ENCODE data around the gene SP100. TPM values are rescaled to one million over a fixed set of nuclear protein-coding genes. Genes with fewer than 3 reads are reported as not detected.
"Not testable (repeated sequence)": the region's sequence is repeated elsewhere in the genome, so short reads cannot be mapped to it uniquely, and the experiment has no call there.

SP100 gene
- total and polyA plus RNA-seq, 2 donors, result 69.2 to 97.7 TPM

DNA sequence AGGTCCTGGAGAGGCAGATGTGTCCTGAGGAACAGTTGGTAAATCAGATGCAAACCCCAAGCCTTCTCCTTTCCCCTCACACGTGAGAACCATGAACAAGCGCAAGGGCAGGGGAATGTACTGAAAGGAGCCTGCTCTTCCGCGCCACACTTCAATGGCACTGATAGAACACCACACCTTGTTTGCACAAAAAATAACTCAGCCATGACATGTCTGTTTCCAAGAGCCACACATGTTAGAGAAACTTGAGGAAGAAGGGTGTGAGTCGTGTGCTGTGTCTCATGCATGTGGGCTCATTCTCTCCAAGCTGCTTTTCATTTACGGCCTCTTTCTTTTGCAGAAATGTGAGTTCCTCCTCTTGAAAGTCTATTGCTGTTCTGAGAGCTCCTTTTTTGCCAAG is 15.0 kb upstream of the SP100 start:
- peaks cover 9 to 23% of the 10 kb centered on the region in 2 donors for H3K36me3 ChIP-seq (ENCODE audit: control insufficient read depth in 2 of 2, insufficient read depth in 2 of 2, low read length in 1 of 2)
- not testable (repeated sequence) for H3K27me3 ChIP-seq (ENCODE audit: control insufficient read depth in 2 of 2, insufficient read depth in 1 of 2, low read length in 1 of 2); DNase-seq (ENCODE audit: low read depth in 6 of 9, low spot score in 9 of 9); H3K4me1 ChIP-seq (ENCODE audit: control insufficient read depth in 2 of 2, insufficient read depth in 2 of 2, low read length in 2 of 2); H3K27ac ChIP-seq (ENCODE audit: low read depth in 1 of 2, low read length in 1 of 2); H3K9me3 ChIP-seq (ENCODE audit: control insufficient read depth in 2 of 2, insufficient read depth in 1 of 2, low read length in 1 of 2); H3K4me3 ChIP-seq (ENCODE audit: low read length in 2 of 2)
- WGBS, result 95% methylated on average over 2 of the region's 6 CpGs

DNA sequence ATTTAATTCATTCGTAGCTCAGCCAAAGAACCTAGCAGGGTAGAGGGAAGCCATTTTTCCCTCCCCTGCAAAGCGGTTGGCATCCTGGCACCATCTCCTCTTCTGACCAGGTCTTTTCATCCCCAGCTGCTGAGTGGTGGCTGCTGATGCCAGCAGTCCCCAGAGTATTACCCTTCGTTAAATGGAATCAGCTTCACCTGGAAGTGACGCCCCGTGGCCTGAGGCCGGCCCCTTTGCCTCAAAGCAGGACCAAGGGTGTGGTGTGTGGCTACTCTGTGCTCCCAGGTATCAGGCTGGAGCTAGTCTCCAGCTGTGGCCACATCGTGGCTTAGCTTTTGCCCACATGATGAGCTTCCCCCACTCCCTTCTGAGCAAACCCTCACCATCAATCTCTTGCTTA is 12.3 kb upstream of the SP100 start:
- Histone ChIP-seq H3K4me3 (ENCODE audit: low read length in 2 of 2) (no peak overlapping the region), H3K36me3 (ENCODE audit: control insufficient read depth in 2 of 2, insufficient read depth in 2 of 2, low read length in 1 of 2) (peaks cover 8 to 16% of the 10 kb centered on the region in 2 donors), H3K27ac (ENCODE audit: low read depth in 1 of 2, low read length in 1 of 2) (no peak overlapping the region), H3K9me3 (ENCODE audit: control insufficient read depth in 2 of 2, insufficient read depth in 1 of 2, low read length in 1 of 2) (no peaks in the 10 kb centered on the region), H3K27me3 (ENCODE audit: control insufficient read depth in 2 of 2, insufficient read depth in 1 of 2, low read length in 1 of 2) (no peaks in the 10 kb centered on the region), H3K4me1 (ENCODE audit: control insufficient read depth in 2 of 2, insufficient read depth in 2 of 2, low read length in 2 of 2) (no peaks in the 10 kb centered on the region)
- WGBS, result 97% methylated on average over 7 of the region's 7 CpGs
- DNase-seq (ENCODE audit: low read depth in 6 of 9, low spot score in 9 of 9), result no peak

- no peaks in the 10 kb centered on the region for H3K27me3 ChIP-seq (ENCODE audit: control insufficient read depth in 2 of 2, insufficient read depth in 1 of 2, low read length in 1 of 2)
- no peak overlapping the region for H3K27ac ChIP-seq (ENCODE audit: low read depth in 1 of 2, low read length in 1 of 2)
- H3K36me3 ChIP-seq (ENCODE audit: control insufficient read depth in 2 of 2, insufficient read depth in 2 of 2, low read length in 1 of 2), result peaks cover 4 to 6% of the 10 kb centered on the region in 2 donors
- H3K4me3 ChIP-seq (ENCODE audit: low read length in 2 of 2), result no peak overlapping the region
- peaks cover 2% of the 10 kb centered on the region in 2 donors for H3K4me1 ChIP-seq (ENCODE audit: control insufficient read depth in 2 of 2, insufficient read depth in 2 of 2, low read length in 2 of 2)
- no peak for DNase-seq (ENCODE audit: low read depth in 6 of 9, low spot score in 9 of 9)
- H3K9me3 ChIP-seq (ENCODE audit: control insufficient read depth in 2 of 2, insufficient read depth in 1 of 2, low read length in 1 of 2), result no peaks in the 10 kb centered on the region
- WGBS, result 97% methylated on average over 3 of the region's 3 CpGs
These were observed 10.2 kb upstream of the SP100 start for GRCh38 chr2:230405824-230406223.

DNA sequence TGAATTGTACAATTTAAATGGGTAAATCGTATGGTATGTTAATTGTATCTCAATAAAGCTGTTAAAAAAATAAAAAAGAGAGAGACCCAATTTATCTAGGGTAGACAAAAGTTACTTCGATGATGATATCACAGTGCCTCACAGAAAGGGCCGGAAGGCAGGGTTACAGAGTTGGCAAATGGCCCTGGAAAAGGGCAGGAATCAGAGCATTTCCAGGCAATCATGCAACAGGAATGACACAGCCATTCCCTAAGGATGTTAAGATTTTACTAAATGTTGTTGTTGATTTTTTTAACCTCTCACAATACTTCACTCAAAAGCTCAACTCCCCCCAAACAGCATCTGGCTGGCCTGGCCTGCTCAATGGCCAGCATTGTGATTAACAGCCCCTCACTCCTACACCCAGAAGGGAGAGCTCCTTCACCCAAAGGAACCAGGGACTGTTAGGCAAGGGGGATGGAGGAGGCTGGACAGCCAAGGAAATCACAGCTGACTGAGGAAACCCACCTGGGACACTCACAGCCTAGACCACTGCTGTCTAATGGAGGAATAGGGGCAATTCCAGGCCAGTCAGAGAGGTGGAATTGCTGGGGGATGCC is 7.7 kb upstream of the SP100 start:
- 93% methylated on average over 3 of the region's 3 CpGs for WGBS
- no peak overlapping the region for H3K27ac ChIP-seq (ENCODE audit: low read depth in 1 of 2, low read length in 1 of 2)
- peaks cover 0 to 3% of the 10 kb centered on the region in 2 donors for H3K36me3 ChIP-seq (ENCODE audit: control insufficient read depth in 2 of 2, insufficient read depth in 2 of 2, low read length in 1 of 2)
- no peak overlapping the region for H3K4me3 ChIP-seq (ENCODE audit: low read length in 2 of 2)
- H3K4me1 ChIP-seq (ENCODE audit: control insufficient read depth in 2 of 2, insufficient read depth in 2 of 2, low read length in 2 of 2), result peaks cover 7 to 15% of the 10 kb centered on the region in 2 donors
- H3K9me3 ChIP-seq (ENCODE audit: control insufficient read depth in 2 of 2, insufficient read depth in 1 of 2, low read length in 1 of 2), result no peaks in the 10 kb centered on the region
- DNase-seq (ENCODE audit: low read depth in 6 of 9, low spot score in 9 of 9), result no peak
- peaks cover 0 to 2% of the 10 kb centered on the region in 2 donors for H3K27me3 ChIP-seq (ENCODE audit: control insufficient read depth in 2 of 2, insufficient read depth in 1 of 2, low read length in 1 of 2)

DNA sequence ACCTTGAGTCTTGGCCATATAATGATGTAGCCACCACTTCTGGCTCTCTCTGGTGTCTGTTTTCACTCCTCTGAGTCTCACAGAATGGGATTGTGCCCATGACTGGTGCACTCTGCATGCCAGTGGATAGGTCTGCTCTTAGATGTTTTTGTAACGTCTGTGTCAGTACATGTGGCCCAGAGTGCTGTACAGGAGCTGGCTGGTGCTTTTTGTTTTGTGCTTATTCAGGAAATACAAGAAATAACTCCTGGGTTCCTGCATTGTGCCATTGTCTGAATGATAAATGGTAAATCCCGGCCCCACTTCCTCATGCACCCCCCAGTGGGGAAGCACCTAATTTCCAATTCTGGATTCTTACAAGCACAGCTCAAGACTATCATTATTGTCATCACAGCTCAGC is 6.7 kb upstream of the SP100 start:
- 49% methylated on average over 2 of the region's 2 CpGs for WGBS
- H3K27ac ChIP-seq (ENCODE audit: low read depth in 1 of 2, low read length in 1 of 2); H3K36me3 ChIP-seq (ENCODE audit: control insufficient read depth in 2 of 2, insufficient read depth in 2 of 2, low read length in 1 of 2); H3K27me3 ChIP-seq (ENCODE audit: control insufficient read depth in 2 of 2, insufficient read depth in 1 of 2, low read length in 1 of 2); H3K9me3 ChIP-seq (ENCODE audit: control insufficient read depth in 2 of 2, insufficient read depth in 1 of 2, low read length in 1 of 2); H3K4me3 ChIP-seq (ENCODE audit: low read length in 2 of 2); DNase-seq (ENCODE audit: low read depth in 6 of 9, low spot score in 9 of 9): not testable (repeated sequence)
- H3K4me1 ChIP-seq (ENCODE audit: control insufficient read depth in 2 of 2, insufficient read depth in 2 of 2, low read length in 2 of 2), result peaks cover 12 to 15% of the 10 kb centered on the region in 2 donors

DNA sequence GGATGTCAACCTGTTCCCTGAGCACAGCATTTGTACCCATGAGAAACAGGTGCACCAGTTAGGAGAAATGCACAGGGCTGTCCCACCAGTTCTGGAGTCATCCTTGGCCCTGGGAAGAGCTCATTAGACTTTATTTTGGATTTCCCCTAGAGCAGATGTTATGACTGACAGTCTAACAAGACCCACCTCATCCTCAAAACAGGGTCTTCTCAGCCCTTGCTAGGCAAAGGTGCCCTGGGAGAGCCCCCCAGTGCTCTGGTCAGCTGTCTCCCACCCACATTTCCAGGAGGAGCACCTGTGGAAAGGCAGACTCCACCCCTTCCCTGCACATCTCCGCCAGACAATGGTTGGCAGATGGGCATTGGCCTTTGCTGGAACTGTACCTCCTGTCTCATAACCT is 5.7 kb upstream of the SP100 start:
- H3K4me1 ChIP-seq (ENCODE audit: control insufficient read depth in 2 of 2, insufficient read depth in 2 of 2, low read length in 2 of 2), result peaks cover 12 to 18% of the 10 kb centered on the region in 2 donors
- no peaks in the 10 kb centered on the region for H3K36me3 ChIP-seq (ENCODE audit: control insufficient read depth in 2 of 2, insufficient read depth in 2 of 2, low read length in 1 of 2)
- peaks cover 0 to 2% of the 10 kb centered on the region in 2 donors for H3K27me3 ChIP-seq (ENCODE audit: control insufficient read depth in 2 of 2, insufficient read depth in 1 of 2, low read length in 1 of 2)
- 97% methylated on average over 1 of the region's 1 CpG for WGBS
- H3K27ac ChIP-seq (ENCODE audit: low read depth in 1 of 2, low read length in 1 of 2), result no peak overlapping the region
- no peaks in the 10 kb centered on the region for H3K9me3 ChIP-seq (ENCODE audit: control insufficient read depth in 2 of 2, insufficient read depth in 1 of 2, low read length in 1 of 2)
- no peak for DNase-seq (ENCODE audit: low read depth in 6 of 9, low spot score in 9 of 9)
- no peak overlapping the region for H3K4me3 ChIP-seq (ENCODE audit: low read length in 2 of 2)

GRCh38 chr2:230410861-230411569 is 5.0 kb upstream of the SP100 start:
- peak in 1 of 9 donors; percentile 15 for DNase-seq (ENCODE audit: low read depth in 6 of 9, low spot score in 9 of 9)
- Histone ChIP-seq H3K4me1 (ENCODE audit: control insufficient read depth in 2 of 2, insufficient read depth in 2 of 2, low read length in 2 of 2) (peaks cover 17 to 25% of the 10 kb centered on the region in 2 donors), H3K27me3 (ENCODE audit: control insufficient read depth in 2 of 2, insufficient read depth in 1 of 2, low read length in 1 of 2) (peaks cover 0 to 2% of the 10 kb centered on the region in 2 donors), H3K27ac (ENCODE audit: low read depth in 1 of 2, low read length in 1 of 2) (peak overlapping the region; percentile 82 to 88), H3K4me3 (ENCODE audit: low read length in 2 of 2) (peak overlapping the region; percentile 57 to 66), H3K9me3 (ENCODE audit: control insufficient read depth in 2 of 2, insufficient read depth in 1 of 2, low read length in 1 of 2) (no peaks in the 10 kb centered on the region), H3K36me3 (ENCODE audit: control insufficient read depth in 2 of 2, insufficient read depth in 2 of 2, low read length in 1 of 2) (no peaks in the 10 kb centered on the region)
- 39% methylated on average over 16 of the region's 16 CpGs for WGBS

GRCh38 chr2:230411570-230412370 is 4.2 kb upstream of the SP100 start:
- H3K9me3 ChIP-seq (ENCODE audit: control insufficient read depth in 2 of 2, insufficient read depth in 1 of 2, low read length in 1 of 2), result no peaks in the 10 kb centered on the region
- H3K27ac ChIP-seq (ENCODE audit: low read depth in 1 of 2, low read length in 1 of 2), result peak overlapping the region; percentile 82 to 88
- peaks cover 0 to 2% of the 10 kb centered on the region in 2 donors for H3K27me3 ChIP-seq (ENCODE audit: control insufficient read depth in 2 of 2, insufficient read depth in 1 of 2, low read length in 1 of 2)
- no peaks in the 10 kb centered on the region for H3K36me3 ChIP-seq (ENCODE audit: control insufficient read depth in 2 of 2, insufficient read depth in 2 of 2, low read length in 1 of 2)
- WGBS, result 3% methylated on average over 57 of the region's 57 CpGs
- peak overlapping the region; percentile 57 to 66 for H3K4me3 ChIP-seq (ENCODE audit: low read length in 2 of 2)
- peak in 6 of 9 donors; percentile 40 to 70 (median 45) for DNase-seq (ENCODE audit: low read depth in 6 of 9, low spot score in 9 of 9)
- H3K4me1 ChIP-seq (ENCODE audit: control insufficient read depth in 2 of 2, insufficient read depth in 2 of 2, low read length in 2 of 2), result peaks cover 17 to 25% of the 10 kb centered on the region in 2 donors

DNA sequence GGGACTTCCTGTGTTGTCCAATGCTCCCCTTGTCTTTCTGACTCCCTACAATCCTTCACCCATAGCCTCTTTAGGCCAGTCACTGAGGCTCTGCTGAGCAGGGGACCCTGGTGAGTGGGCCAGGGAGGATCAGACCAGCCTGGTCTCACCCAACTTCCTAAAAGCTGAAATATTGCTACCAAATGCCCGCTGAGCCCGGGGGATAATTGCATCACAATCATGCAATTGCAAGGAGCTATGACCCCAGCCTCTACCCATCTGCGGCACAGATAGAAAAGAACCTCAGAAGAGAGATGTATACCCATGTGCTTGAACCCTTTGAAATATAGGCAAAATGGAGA is 3.7 kb upstream of the SP100 start:
- Histone ChIP-seq H3K36me3 (ENCODE audit: control insufficient read depth in 2 of 2, insufficient read depth in 2 of 2, low read length in 1 of 2) (no peaks in the 10 kb centered on the region), H3K4me3 (ENCODE audit: low read length in 2 of 2) (peak overlapping the region; percentile 57 to 66), H3K27ac (ENCODE audit: low read depth in 1 of 2, low read length in 1 of 2) (peak overlapping the region in 1 of 2 donors; percentile 88), H3K4me1 (ENCODE audit: control insufficient read depth in 2 of 2, insufficient read depth in 2 of 2, low read length in 2 of 2) (peaks cover 17 to 25% of the 10 kb centered on the region in 2 donors), H3K9me3 (ENCODE audit: control insufficient read depth in 2 of 2, insufficient read depth in 1 of 2, low read length in 1 of 2) (no peaks in the 10 kb centered on the region), H3K27me3 (ENCODE audit: control insufficient read depth in 2 of 2, insufficient read depth in 1 of 2, low read length in 1 of 2) (peaks cover 0 to 2% of the 10 kb centered on the region in 2 donors)
- DNase-seq (ENCODE audit: low read depth in 6 of 9, low spot score in 9 of 9), result no peak
- WGBS, result 90% methylated on average over 3 of the region's 3 CpGs
